ENCODE measurements around the gene BIK.
"Not testable (repeated sequence)": the region's sequence is repeated elsewhere in the genome, so short reads cannot be mapped to it uniquely, and the experiment has no call there.

Gene BIK

DNA sequence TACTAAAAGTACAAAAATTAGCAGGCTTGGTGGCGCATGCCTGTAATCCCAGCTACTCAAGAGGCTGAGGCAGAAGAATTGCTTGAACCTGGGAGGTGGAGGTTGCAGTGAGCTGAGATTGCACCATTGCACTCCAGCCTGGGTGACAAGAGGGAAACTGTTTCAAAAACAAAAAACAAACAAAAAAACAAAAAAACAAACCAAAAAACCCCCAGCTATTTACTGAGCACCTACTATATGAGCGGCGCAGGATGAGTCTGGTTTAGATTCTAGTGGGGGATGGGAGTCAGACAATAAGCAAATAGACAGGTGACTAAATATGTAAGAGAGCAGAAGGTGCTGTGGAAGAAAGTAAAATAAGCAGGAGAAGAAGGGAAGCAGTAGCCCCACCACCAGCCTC is 5.6 kb upstream of the BIK start:
- H3K27me3 ChIP-seq (ENCODE audit: control insufficient read depth, insufficient read depth, low read length); H3K4me1 ChIP-seq (ENCODE audit: control insufficient read depth, insufficient read depth, low read length); H3K27ac ChIP-seq (ENCODE audit: low read depth, low read length); H3K4me3 ChIP-seq (ENCODE audit: low read depth, low read length); H3K36me3 ChIP-seq (ENCODE audit: control insufficient read depth, insufficient read depth, low read length); H3K9ac ChIP-seq (ENCODE audit: low read depth, low read length); H3K9me3 ChIP-seq (ENCODE audit: control insufficient read depth, insufficient read depth, low read length): not testable (repeated sequence)

DNA sequence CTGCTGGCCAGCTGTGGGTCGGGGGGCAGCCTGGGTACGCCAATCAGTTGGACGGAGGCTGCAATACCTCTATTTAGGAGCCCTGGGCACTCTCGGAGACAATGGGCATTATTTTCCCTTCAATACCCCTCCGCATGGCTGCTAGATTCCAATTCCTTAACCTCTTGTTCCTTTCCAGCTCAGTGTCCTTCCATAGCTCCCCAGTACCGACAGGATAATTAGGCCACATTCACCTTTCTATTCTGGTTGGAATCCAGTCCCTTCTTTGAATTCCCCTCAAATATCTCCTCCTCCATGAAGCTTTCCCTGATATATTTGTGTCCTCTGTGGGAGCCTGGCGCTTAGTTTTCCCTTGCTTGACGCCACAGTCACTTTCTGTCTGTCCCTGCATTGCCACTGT is 4.2 kb upstream of the BIK start:
- peaks cover 21% of the 10 kb centered on the region for H3K27me3 ChIP-seq (ENCODE audit: control insufficient read depth, insufficient read depth, low read length)
- H3K9me3 ChIP-seq (ENCODE audit: control insufficient read depth, insufficient read depth, low read length): no peaks in the 10 kb centered on the region
- no peak overlapping the region for H3K27ac ChIP-seq (ENCODE audit: low read depth, low read length)
- no peak overlapping the region for H3K4me3 ChIP-seq (ENCODE audit: low read depth, low read length)
- H3K9ac ChIP-seq (ENCODE audit: low read depth, low read length): no peak overlapping the region
- peaks cover 3% of the 10 kb centered on the region; the same call in 1 of the 2 replicates for H3K4me1 ChIP-seq (ENCODE audit: control insufficient read depth, insufficient read depth, low read length)
- no peaks in the 10 kb centered on the region for H3K36me3 ChIP-seq (ENCODE audit: control insufficient read depth, insufficient read depth, low read length)

DNA sequence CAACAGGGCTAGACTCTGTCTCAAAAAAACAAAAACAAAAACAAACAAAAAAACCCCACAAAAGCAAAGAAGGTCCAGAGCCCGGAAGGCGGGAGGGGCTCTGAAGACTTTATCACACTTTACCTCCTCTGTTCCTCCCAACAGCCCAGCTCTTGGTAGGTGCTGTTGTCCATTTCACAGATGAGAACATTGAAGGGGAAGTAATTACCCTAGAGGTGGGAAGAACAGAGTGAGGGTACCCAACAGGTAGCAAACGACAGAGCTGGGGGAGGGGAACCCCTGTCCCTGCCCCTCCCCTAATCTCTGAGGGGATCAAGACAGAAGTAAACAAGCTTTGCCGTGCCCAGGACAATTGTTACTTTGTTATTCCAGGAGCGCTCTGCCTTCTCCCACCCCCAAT is 1.0 kb upstream of the BIK start:
- Histone ChIP-seq H3K27ac (ENCODE audit: low read depth, low read length) (no peak overlapping the region), H3K9me3 (ENCODE audit: control insufficient read depth, insufficient read depth, low read length) (no peaks in the 10 kb centered on the region), H3K36me3 (ENCODE audit: control insufficient read depth, insufficient read depth, low read length) (no peaks in the 10 kb centered on the region), H3K27me3 (ENCODE audit: control insufficient read depth, insufficient read depth, low read length) (peaks cover 41% of the 10 kb centered on the region), H3K9ac (ENCODE audit: low read depth, low read length) (no peak overlapping the region), H3K4me1 (ENCODE audit: control insufficient read depth, insufficient read depth, low read length) (peaks cover 8% of the 10 kb centered on the region), H3K4me3 (ENCODE audit: low read depth, low read length) (peak overlapping the region; percentile 29; the same call in 1 of the 2 replicates)

DNA sequence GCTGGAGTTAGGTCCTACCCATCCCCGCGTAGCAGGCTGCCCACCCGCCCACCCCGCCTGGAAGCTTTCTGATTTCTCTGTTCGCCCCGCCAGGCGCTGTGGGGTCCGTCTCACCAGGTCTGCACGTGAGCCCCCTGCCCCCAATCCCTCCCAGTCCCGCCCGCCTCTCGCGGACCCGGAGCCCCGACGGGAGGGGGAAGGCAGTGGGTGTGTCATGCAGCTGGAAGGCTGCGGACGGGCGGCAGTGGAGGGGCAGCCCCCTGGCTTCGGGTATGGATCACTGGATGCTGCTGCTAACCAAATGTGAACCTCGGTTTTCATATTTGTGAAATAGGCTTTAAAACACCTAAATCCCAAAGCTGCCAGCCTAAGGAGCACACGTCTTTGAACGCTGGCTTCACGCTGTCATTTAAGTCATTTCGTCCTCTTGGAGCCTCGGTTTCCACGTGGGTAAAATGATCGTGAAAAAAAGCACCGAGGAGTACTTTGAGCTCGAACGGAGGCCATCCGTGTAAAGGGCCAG is 568 bp upstream of the BIK start:
- peak overlapping the region; percentile 43 for H3K27ac ChIP-seq (ENCODE audit: low read depth, low read length)
- H3K36me3 ChIP-seq (ENCODE audit: control insufficient read depth, insufficient read depth, low read length): no peaks in the 10 kb centered on the region
- H3K4me1 ChIP-seq (ENCODE audit: control insufficient read depth, insufficient read depth, low read length): peaks cover 8% of the 10 kb centered on the region
- peaks cover 41% of the 10 kb centered on the region for H3K27me3 ChIP-seq (ENCODE audit: control insufficient read depth, insufficient read depth, low read length)
- peak overlapping the region; percentile 69 for H3K4me3 ChIP-seq (ENCODE audit: low read depth, low read length)
- H3K9ac ChIP-seq (ENCODE audit: low read depth, low read length): 0 out of 2 replicates have a peak overlapping the region, but pooled peaks have one; percentile 15
- H3K9me3 ChIP-seq (ENCODE audit: control insufficient read depth, insufficient read depth, low read length): no peaks in the 10 kb centered on the region

DNA sequence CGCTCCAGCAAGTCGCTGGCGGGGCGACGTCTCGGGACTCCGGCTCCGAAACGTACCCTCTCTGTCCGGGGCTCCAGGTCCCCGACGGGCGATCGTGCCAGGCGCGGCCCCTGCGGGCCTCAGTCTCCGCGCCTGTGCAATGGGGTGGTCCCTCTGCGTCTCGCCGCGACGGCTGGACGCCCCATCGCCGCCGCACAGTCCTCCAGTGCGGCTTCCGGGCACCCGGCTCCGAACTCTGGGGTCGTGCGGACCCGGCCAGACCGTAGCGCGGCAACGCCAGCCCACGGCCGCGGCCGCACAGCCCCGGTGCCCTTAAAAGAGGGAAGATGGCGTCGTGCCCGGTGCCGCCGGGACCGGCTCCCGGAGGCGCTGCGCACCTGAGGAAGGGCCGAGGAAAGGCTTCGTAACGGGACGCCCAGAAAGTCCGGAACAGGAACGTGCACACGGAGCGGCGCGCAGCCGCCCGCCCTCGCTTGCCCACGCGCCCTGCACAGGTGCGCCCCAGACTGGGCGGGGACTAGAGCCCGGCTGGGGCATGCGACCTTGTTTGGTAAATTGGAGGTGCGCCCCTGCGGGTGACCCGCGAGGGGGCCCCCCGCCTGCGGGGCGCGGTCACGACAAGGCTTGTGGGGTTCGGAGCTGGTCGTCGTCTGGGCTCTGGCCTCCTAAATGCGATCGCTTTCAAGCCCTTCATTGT is 525 bp downstream of the BIK start:
- Histone ChIP-seq H3K27me3 (ENCODE audit: control insufficient read depth, insufficient read depth, low read length) (peaks cover 41% of the 10 kb centered on the region), H3K9me3 (ENCODE audit: control insufficient read depth, insufficient read depth, low read length) (no peaks in the 10 kb centered on the region), H3K36me3 (ENCODE audit: control insufficient read depth, insufficient read depth, low read length) (no peaks in the 10 kb centered on the region), H3K27ac (ENCODE audit: low read depth, low read length) (no peak overlapping the region), H3K4me3 (ENCODE audit: low read depth, low read length) (peak overlapping the region; percentile 69), H3K4me1 (ENCODE audit: control insufficient read depth, insufficient read depth, low read length) (peaks cover 8% of the 10 kb centered on the region), H3K9ac (ENCODE audit: low read depth, low read length) (peak overlapping the region; percentile 42; the same call in 1 of the 2 replicates)

DNA sequence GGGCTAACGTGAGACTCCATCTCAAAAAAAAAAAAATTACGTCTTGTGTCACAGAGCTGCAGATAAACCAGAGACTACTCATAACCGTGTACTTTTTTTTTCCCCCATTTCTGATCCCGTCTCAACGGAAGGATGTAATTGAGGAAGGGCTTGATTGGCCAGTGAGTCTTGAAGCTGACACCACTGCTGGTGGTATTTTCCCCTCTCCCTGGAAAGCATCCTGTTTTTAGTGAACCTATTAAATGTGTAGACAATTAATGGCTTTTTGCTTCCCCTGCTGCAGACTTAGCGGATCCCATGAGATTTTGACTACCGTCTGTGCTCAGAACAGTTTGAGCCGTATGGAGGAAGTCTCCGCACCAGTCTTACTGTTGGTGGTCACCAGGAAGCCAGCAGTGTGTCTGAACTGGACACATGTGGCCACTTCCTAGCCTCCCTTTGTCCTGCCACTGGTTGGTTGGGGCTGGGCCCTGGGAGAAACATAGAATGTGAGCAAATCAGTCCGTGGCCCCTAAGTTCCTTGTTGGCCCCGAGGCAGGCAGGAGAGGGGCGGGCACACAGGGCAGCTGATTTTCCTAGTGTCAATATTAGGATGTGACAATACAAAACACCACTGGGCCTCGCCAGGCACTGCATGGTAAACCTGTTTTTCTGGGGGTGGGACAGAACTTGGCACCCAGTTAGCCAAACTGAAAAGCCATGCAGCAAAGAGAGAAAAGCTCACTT is 3.1 kb downstream of the BIK start:
- H3K27me3 ChIP-seq (ENCODE audit: control insufficient read depth, insufficient read depth, low read length): peaks cover 41% of the 10 kb centered on the region
- H3K27ac ChIP-seq (ENCODE audit: low read depth, low read length): no peak overlapping the region
- no peaks in the 10 kb centered on the region for H3K36me3 ChIP-seq (ENCODE audit: control insufficient read depth, insufficient read depth, low read length)
- H3K9ac ChIP-seq (ENCODE audit: low read depth, low read length): no peak overlapping the region
- no peak overlapping the region for H3K4me3 ChIP-seq (ENCODE audit: low read depth, low read length)
- peaks cover 8% of the 10 kb centered on the region for H3K4me1 ChIP-seq (ENCODE audit: control insufficient read depth, insufficient read depth, low read length)
- no peaks in the 10 kb centered on the region for H3K9me3 ChIP-seq (ENCODE audit: control insufficient read depth, insufficient read depth, low read length)

DNA sequence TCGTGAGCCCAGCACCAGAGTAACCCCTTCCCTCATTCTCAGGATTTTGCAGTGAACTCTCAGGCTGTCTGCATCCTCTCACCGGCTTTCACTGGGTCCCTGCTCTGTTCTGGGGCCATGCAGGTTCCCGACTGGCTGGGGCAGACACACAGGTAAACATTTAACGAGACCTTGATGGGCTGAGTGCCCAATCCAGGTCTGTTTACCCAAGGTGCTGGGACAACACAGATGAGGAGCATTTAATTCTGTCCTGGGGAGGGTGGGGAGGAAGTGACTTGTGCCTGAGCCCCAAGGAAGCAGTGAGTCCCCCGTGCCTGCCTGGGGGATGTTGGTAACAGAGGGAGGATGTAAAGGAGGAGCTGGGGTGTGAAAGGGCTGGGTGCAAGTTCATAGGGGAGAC is 4.4 kb downstream of the BIK start:
- H3K9ac ChIP-seq (ENCODE audit: low read depth, low read length): no peak overlapping the region
- no peaks in the 10 kb centered on the region for H3K9me3 ChIP-seq (ENCODE audit: control insufficient read depth, insufficient read depth, low read length)
- peaks cover 31% of the 10 kb centered on the region for H3K27me3 ChIP-seq (ENCODE audit: control insufficient read depth, insufficient read depth, low read length)
- H3K36me3 ChIP-seq (ENCODE audit: control insufficient read depth, insufficient read depth, low read length): no peaks in the 10 kb centered on the region
- no peak overlapping the region for H3K27ac ChIP-seq (ENCODE audit: low read depth, low read length)
- H3K4me1 ChIP-seq (ENCODE audit: control insufficient read depth, insufficient read depth, low read length): peaks cover 8% of the 10 kb centered on the region
- no peak overlapping the region for H3K4me3 ChIP-seq (ENCODE audit: low read depth, low read length)

DNA sequence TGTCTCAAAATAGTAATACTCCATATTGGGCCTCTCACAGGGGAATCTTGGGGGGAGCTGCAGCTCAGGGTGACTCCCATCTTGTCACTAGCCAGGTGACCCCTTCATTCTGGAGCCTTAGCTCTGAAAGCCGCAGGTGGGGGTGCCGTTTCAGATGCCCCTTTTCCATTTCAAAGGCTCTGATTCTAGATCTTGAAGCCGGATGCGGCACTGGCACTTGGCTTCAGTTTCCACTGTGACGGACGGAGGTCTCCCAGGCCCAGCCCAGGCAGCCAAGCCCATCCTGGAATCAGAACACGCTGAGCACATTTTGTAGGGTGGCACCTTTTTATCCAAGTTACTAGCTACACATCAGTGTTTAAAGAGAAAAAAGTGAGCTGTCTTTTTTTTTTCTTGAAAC is 6.4 kb downstream of the BIK start:
- H3K27ac ChIP-seq (ENCODE audit: low read depth, low read length): no peak overlapping the region
- H3K27me3 ChIP-seq (ENCODE audit: control insufficient read depth, insufficient read depth, low read length): peaks cover 14% of the 10 kb centered on the region
- no peak overlapping the region for H3K4me3 ChIP-seq (ENCODE audit: low read depth, low read length)
- H3K9me3 ChIP-seq (ENCODE audit: control insufficient read depth, insufficient read depth, low read length): no peaks in the 10 kb centered on the region
- no peaks in the 10 kb centered on the region; the same call in 1 of the 2 replicates for H3K4me1 ChIP-seq (ENCODE audit: control insufficient read depth, insufficient read depth, low read length)
- H3K36me3 ChIP-seq (ENCODE audit: control insufficient read depth, insufficient read depth, low read length): no peaks in the 10 kb centered on the region
- H3K9ac ChIP-seq (ENCODE audit: low read depth, low read length): no peak overlapping the region

DNA sequence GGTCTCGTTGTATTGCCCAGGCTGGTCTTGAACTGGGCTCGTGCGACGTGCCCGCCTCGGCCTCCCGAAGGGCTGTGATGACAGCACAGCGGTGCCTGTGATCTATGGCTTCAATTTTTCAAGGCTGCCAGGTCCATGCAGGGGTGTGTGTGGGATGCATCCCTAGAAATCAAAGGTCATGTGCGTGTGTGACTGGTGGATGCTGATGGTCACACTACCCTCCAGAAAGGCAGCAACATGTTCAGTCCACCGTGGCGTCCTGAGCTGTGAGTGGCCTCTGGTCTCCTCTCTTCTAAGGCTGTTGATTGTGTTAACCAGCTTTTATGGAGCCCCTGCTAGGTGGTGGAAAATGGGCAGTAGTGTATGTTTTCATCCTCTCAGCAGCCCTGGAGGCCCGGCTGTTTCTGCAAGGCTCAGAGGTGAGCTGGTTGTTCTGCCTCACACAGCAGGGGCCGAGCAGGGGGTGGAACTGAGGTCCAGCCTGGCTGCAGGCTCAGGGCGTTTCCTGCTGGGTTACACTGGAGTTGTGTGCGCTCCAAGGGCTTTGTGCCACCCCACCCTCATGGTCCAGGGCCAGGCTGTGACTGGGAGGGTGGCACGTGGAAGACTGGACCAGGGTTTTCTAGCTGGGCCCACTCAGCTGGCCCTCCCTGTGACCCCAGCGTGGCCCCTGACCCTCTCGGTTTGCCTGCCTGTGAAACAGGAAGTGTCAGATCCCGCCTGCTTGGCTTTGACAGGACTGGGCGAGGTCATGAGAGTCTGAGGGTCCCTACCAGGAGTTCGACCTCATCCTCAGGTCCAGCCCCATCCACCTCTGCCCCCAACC is 7.7 kb downstream of the BIK start:
- Histone ChIP-seq H3K27ac (ENCODE audit: low read depth, low read length) (no peak overlapping the region), H3K36me3 (ENCODE audit: control insufficient read depth, insufficient read depth, low read length) (no peaks in the 10 kb centered on the region), H3K4me3 (ENCODE audit: low read depth, low read length) (no peak overlapping the region)

DNA sequence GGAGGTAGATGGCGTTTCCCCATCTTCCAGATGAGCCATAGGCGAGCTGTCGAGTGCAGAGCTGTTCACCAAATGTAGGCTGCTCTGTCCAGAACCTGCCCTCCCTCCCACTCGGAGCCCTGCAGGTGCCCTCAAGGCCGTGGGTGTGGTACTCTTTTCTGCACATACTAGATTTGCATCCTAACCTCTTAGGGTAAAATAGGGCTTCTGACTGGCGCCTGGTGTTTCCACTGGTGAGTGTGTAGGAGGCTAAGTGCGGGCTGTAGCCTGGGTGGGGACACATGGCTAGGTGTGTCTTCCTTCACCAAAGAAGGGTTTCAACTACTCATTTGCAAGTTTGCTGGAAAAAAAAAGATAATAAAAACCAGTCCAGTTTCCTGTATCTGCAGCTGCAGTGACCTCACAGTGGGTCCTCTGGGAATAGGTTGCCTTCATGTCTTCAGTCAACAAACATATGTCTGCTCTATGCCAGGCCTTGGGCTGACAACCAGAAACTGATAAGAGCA is 8.5 kb downstream of the BIK start:
- no peaks in the 10 kb centered on the region for H3K27me3 ChIP-seq (ENCODE audit: control insufficient read depth, insufficient read depth, low read length)
- H3K36me3 ChIP-seq (ENCODE audit: control insufficient read depth, insufficient read depth, low read length): no peaks in the 10 kb centered on the region
- no peaks in the 10 kb centered on the region; the same call in 1 of the 2 replicates for H3K4me1 ChIP-seq (ENCODE audit: control insufficient read depth, insufficient read depth, low read length)
- H3K4me3 ChIP-seq (ENCODE audit: low read depth, low read length): no peak overlapping the region
- H3K9me3 ChIP-seq (ENCODE audit: control insufficient read depth, insufficient read depth, low read length): no peaks in the 10 kb centered on the region
- no peak overlapping the region for H3K9ac ChIP-seq (ENCODE audit: low read depth, low read length)
- no peak overlapping the region for H3K27ac ChIP-seq (ENCODE audit: low read depth, low read length)

More for the DNA sequence above, 7.7 kb downstream of the BIK start:
- Histone ChIP-seq H3K4me1 (ENCODE audit: control insufficient read depth, insufficient read depth, low read length) (no peaks in the 10 kb centered on the region; the same call in 1 of the 2 replicates), H3K27me3 (ENCODE audit: control insufficient read depth, insufficient read depth, low read length) (0 out of 2 replicates have a peak, but pooled peaks cover 3% of the 10 kb centered on the region), H3K9ac (ENCODE audit: low read depth, low read length) (no peak overlapping the region), H3K9me3 (ENCODE audit: control insufficient read depth, insufficient read depth, low read length) (no peaks in the 10 kb centered on the region)

All from HUES48 (cell line).